Trophoblast cell (in vitro differentiated cells and primary cell): ENCODE measurements around the gene VWA8.

ENCODE experiments used
- DNase-seq, 2 donors: peaks; one replicate each; pipeline ENCODE4 v3.0.0-alpha.2; 2016
- H2AFZ ChIP-seq: 2 replicates; pipeline ENCODE4 v1.6.1; 2013; ENCODE audit warnings: low read length, moderate library complexity, mild to moderate bottlenecking; ENCODE audit not compliant: insufficient read depth, poor library complexity
- H2AK5ac ChIP-seq: 2 replicates; pipeline ENCODE4 v1.6.1; 2013; ENCODE audit warnings: mild to moderate bottlenecking, low read length
- H2BK120ac ChIP-seq: 2 replicates; pipeline ENCODE4 v1.6.1; 2013; ENCODE audit warnings: low read length, mild to moderate bottlenecking, moderate library complexity; ENCODE audit not compliant: insufficient read depth, poor library complexity
- H2BK12ac ChIP-seq: 2 replicates; pipeline ENCODE4 v1.6.1; 2013; ENCODE audit warnings: mild to moderate bottlenecking, low read length, moderate library complexity
- H2BK5ac ChIP-seq: 2 replicates; pipeline ENCODE4 v1.6.1; 2013; ENCODE audit warnings: low read length, low read depth, moderate library complexity, mild to moderate bottlenecking; ENCODE audit not compliant: poor library complexity
- H3K14ac ChIP-seq: 2 replicates; pipeline ENCODE4 v1.6.1; 2013; ENCODE audit warnings: mild to moderate bottlenecking, low read length
- H3K18ac ChIP-seq: 2 replicates; pipeline ENCODE4 v1.6.1; 2013; ENCODE audit warnings: mild to moderate bottlenecking, low read length
- H3K23ac ChIP-seq: 2 replicates; pipeline ENCODE4 v1.6.1; 2013; ENCODE audit warnings: low read length
- H3K27ac ChIP-seq: 2 replicates; pipeline ENCODE4 v1.5.1; 2013; ENCODE audit warnings: low read depth, mild to moderate bottlenecking, inconsistent platforms, low read length, moderate library complexity
- H3K27me3 ChIP-seq: 2 replicates; pipeline ENCODE4 v1.6.1; 2013; ENCODE audit warnings: inconsistent platforms, mild to moderate bottlenecking, low read length, moderate library complexity; ENCODE audit not compliant: insufficient read depth
- H3K36me3 ChIP-seq, 2 experiments: 1 replicate in 1 of 2; 2 replicates in 1 of 2; pipeline ENCODE4 v1.6.1; 2013; ENCODE audit warnings: low read length in 2 of 2, mild to moderate bottlenecking in 2 of 2, moderate library complexity in 1 of 2; ENCODE audit not compliant: insufficient read depth in 2 of 2, control insufficient read depth in 1 of 2
- H3K4ac ChIP-seq: 2 replicates; pipeline ENCODE4 v1.6.1; 2013; ENCODE audit warnings: low read depth, mild to moderate bottlenecking, low read length, moderate library complexity
- H3K4me1 ChIP-seq, 2 experiments: 1 replicate in 1 of 2; 2 replicates in 1 of 2; pipeline ENCODE4 v1.6.1; 2013; ENCODE audit warnings: low read length in 2 of 2, mild to moderate bottlenecking in 2 of 2, moderate library complexity in 1 of 2; ENCODE audit not compliant: insufficient read depth in 2 of 2, control insufficient read depth in 1 of 2
- H3K4me2 ChIP-seq: 2 replicates; pipeline ENCODE4 v1.6.1; 2013; ENCODE audit warnings: inconsistent platforms, mild to moderate bottlenecking, low read length, moderate library complexity
- H3K4me3 ChIP-seq: 2 replicates; pipeline ENCODE4 v1.5.1; 2013; ENCODE audit warnings: mild to moderate bottlenecking, low read depth, low read length, inconsistent platforms
- H3K79me1 ChIP-seq: one replicate; pipeline ENCODE4 v1.6.1; 2013; ENCODE audit warnings: low read length
- H3K79me2 ChIP-seq: 2 replicates; pipeline ENCODE4 v1.6.1; 2013; ENCODE audit warnings: low read length, mild to moderate bottlenecking; ENCODE audit not compliant: control insufficient read depth, insufficient read depth, poor library complexity
- H3K9ac ChIP-seq: 2 replicates; pipeline ENCODE4 v1.6.1; 2013; ENCODE audit warnings: mild to moderate bottlenecking, low read length
- H3K9me3 ChIP-seq: 2 replicates; pipeline ENCODE4 v1.6.1; 2013; ENCODE audit warnings: low read depth, mild to moderate bottlenecking, control low read depth, inconsistent platforms, low read length; ENCODE audit not compliant: insufficient read depth
- H4K12ac ChIP-seq: 2 replicates; pipeline ENCODE4 v1.6.1; 2013; ENCODE audit warnings: low read depth, mild to moderate bottlenecking, low read length, moderate library complexity
- H4K8ac ChIP-seq: 2 replicates; pipeline ENCODE4 v1.6.1; 2013; ENCODE audit warnings: low read depth, mild to moderate bottlenecking, low read length, moderate library complexity
- H4K91ac ChIP-seq: one replicate; pipeline ENCODE4 v1.6.1; 2013; ENCODE audit warnings: low read depth, mild to moderate bottlenecking, low read length, moderate library complexity
- WGBS: extraction: QIAGEN DNeasy Blood & Tissue Kit; methylation state at CpG from one replicate; pipeline ENCODE4 v1.1.7; 2013; ENCODE audit warnings: missing lambda C conversion rate; ENCODE audit not compliant: insufficient read length, insufficient coverage; ENCODE audit errors: extremely low coverage; 5-methylcytosine and 5-hydroxymethylcytosine counted together

VWA8 gene

DNA sequence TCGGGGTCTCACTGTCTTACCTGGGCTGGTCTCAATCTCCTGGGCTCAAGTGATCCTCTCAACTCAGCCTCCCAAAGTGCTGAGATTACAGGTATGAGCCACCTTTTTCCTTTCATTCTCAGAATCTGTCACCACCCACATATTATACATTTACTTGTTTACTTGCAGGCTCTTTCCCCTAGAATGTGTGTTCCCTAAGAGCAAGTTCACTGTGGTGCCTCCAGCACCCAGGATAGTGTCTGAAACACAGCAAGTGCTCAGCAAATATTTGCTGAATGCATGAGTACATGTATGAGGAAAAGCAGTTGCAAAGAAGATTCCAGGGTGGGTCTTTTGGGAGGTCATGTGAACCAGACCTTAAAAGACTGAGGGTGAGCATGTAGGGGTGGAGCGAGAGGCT, 406.7 kb downstream of the VWA8 start:
- no peak for DNase-seq
- no peak overlapping the region for H2BK5ac ChIP-seq
- H3K18ac ChIP-seq, result no peak overlapping the region
- no peak overlapping the region for H3K14ac ChIP-seq
- no peaks in the 10 kb centered on the region for H3K4me1 ChIP-seq
- H3K79me2 ChIP-seq, result no peaks in the 10 kb centered on the region
- H3K9ac ChIP-seq, result no peak overlapping the region
- H3K4me2 ChIP-seq, result no peak overlapping the region
- H3K27me3 ChIP-seq, result no peaks in the 10 kb centered on the region
- H3K9me3 ChIP-seq, result peaks cover 2% of the 10 kb centered on the region
- no peak overlapping the region for H2BK120ac ChIP-seq
- H4K91ac ChIP-seq, result no peak overlapping the region
- H3K27ac ChIP-seq, result no peak overlapping the region
- H4K8ac ChIP-seq, result no peak overlapping the region
- no peak overlapping the region for H2AK5ac ChIP-seq
- no peaks in the 10 kb centered on the region for H3K36me3 ChIP-seq
- H2BK12ac ChIP-seq, result no peak overlapping the region
- no CpG with 5 or more reads among the region's 2 CpGs for WGBS
- no peak overlapping the region for H2AFZ ChIP-seq
- no peak overlapping the region for H3K23ac ChIP-seq
- no peaks in the 10 kb centered on the region for H3K79me1 ChIP-seq
- no peak overlapping the region for H3K4ac ChIP-seq
- H3K4me3 ChIP-seq, result no peak overlapping the region
- H4K12ac ChIP-seq, result no peak overlapping the region

DNA sequence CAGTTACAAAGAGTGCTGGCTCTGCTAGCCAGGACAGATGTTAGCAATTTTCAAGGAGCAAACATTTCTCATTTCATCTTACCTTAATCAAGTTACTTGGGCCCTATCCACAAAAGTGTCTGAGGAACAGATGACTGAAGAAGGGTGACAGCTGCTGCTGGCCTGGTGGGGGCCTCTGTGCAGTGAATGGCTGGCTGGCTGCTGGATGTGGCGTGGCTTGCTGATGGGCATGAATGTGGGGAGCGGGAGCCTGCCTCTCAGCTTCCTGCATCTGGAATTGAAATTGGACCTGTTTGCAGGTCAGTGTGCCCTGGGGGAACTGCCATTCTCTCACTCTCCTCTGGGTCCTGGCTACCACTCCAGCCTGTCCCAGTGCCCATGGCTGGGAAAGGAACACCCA, 408.9 kb downstream of the VWA8 start:
- H3K23ac ChIP-seq, result no peak overlapping the region
- H3K79me2 ChIP-seq, result no peaks in the 10 kb centered on the region
- no peaks in the 10 kb centered on the region for H3K36me3 ChIP-seq

DNA sequence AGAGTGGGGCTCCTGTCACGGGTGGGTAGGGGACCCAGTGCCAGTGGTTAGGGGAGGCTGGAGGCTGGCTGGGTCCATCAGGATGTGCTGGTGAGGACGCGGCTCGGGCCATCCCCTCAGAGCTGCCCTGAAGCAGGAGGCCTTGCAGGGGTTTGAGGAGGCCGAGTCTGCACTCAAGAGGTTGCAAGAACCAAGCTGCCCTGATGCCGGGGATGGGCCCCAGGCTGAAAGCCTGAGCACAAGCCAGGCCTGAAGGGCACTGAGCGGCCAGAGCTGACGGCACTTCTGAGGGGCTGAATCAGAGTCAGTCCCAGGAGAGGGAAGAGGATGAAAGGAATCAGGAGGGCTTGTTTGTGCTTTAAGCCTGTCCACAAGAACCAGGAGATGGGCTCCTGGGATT, 410.6 kb downstream of the VWA8 start:
- no peaks in the 10 kb centered on the region for H3K79me2 ChIP-seq
- no peak for DNase-seq
- H3K23ac ChIP-seq, result no peak overlapping the region
- H3K14ac ChIP-seq, result no peak overlapping the region
- H3K79me1 ChIP-seq, result no peaks in the 10 kb centered on the region
- H3K27ac ChIP-seq, result no peak overlapping the region
- no peak overlapping the region for H2BK120ac ChIP-seq
- no peak overlapping the region for H2AK5ac ChIP-seq
- H3K9ac ChIP-seq, result no peak overlapping the region
- H3K4me2 ChIP-seq, result no peak overlapping the region
- H3K36me3 ChIP-seq, result no peaks in the 10 kb centered on the region
- no CpG with 5 or more reads among the region's 8 CpGs for WGBS
- H3K4me3 ChIP-seq, result no peak overlapping the region
- peaks cover 2% of the 10 kb centered on the region for H3K9me3 ChIP-seq
- no peak overlapping the region for H3K4ac ChIP-seq
- no peak overlapping the region for H4K8ac ChIP-seq
- no peak overlapping the region for H2AFZ ChIP-seq
- no peak overlapping the region for H2BK12ac ChIP-seq
- no peaks in the 10 kb centered on the region for H3K27me3 ChIP-seq
- H3K18ac ChIP-seq, result no peak overlapping the region
- no peak overlapping the region for H4K91ac ChIP-seq
- peaks cover 0 to 3% of the 10 kb centered on the region in 2 experiments for H3K4me1 ChIP-seq
- H2BK5ac ChIP-seq, result no peak overlapping the region
- H4K12ac ChIP-seq, result no peak overlapping the region

More for the DNA sequence above, 408.9 kb downstream of the VWA8 start:
- Histone ChIP-seq H3K18ac (no peak overlapping the region), H4K8ac (no peak overlapping the region), H3K9me3 (peaks cover 2% of the 10 kb centered on the region), H2BK12ac (no peak overlapping the region), H4K91ac (no peak overlapping the region), H3K4ac (no peak overlapping the region), H3K4me2 (no peak overlapping the region), H3K27ac (no peak overlapping the region), H3K9ac (no peak overlapping the region), H2AK5ac (no peak overlapping the region), H3K79me1 (no peaks in the 10 kb centered on the region), H3K4me1 (peaks cover 0 to 3% of the 10 kb centered on the region in 2 experiments), H4K12ac (no peak overlapping the region), H3K4me3 (no peak overlapping the region), H2AFZ (no peak overlapping the region), H3K14ac (no peak overlapping the region), H3K27me3 (no peaks in the 10 kb centered on the region), H2BK5ac (no peak overlapping the region), H2BK120ac (no peak overlapping the region)
- no peak for DNase-seq
- no CpG with 5 or more reads among the region's 2 CpGs for WGBS

GRCh38 chr13:41549491-41549890, 411.4 kb downstream of the VWA8 start:
- no peaks in the 10 kb centered on the region for H3K79me1 ChIP-seq
- no peak for DNase-seq
- no peak overlapping the region for H3K18ac ChIP-seq
- H3K27me3 ChIP-seq, result no peaks in the 10 kb centered on the region
- no peak overlapping the region for H4K8ac ChIP-seq
- H3K4me1 ChIP-seq, result peaks cover 0 to 6% of the 10 kb centered on the region in 2 experiments
- H2BK12ac ChIP-seq, result no peak overlapping the region
- H3K9me3 ChIP-seq, result peaks cover 5% of the 10 kb centered on the region
- H3K14ac ChIP-seq, result no peak overlapping the region
- no peak overlapping the region for H2AK5ac ChIP-seq
- H3K4ac ChIP-seq, result no peak overlapping the region
- H4K91ac ChIP-seq, result no peak overlapping the region
- H2BK5ac ChIP-seq, result no peak overlapping the region
- H3K23ac ChIP-seq, result no peak overlapping the region
- no peak overlapping the region for H2AFZ ChIP-seq
- H3K4me2 ChIP-seq, result no peak overlapping the region
- no peak overlapping the region for H3K9ac ChIP-seq
- no peak overlapping the region for H3K27ac ChIP-seq
- WGBS, result no CpG with 5 or more reads among the region's 10 CpGs
- H3K36me3 ChIP-seq, result no peaks in the 10 kb centered on the region
- no peak overlapping the region for H4K12ac ChIP-seq
- H3K4me3 ChIP-seq, result no peak overlapping the region
- H2BK120ac ChIP-seq, result no peak overlapping the region
- no peaks in the 10 kb centered on the region for H3K79me2 ChIP-seq
